Brain microvascular endothelial cell (primary cell): ENCODE results near the gene ZNF778.
"Not testable (repeated sequence)": the region's sequence is repeated elsewhere in the genome, so short reads cannot be mapped to it uniquely, and the experiment has no call there.

Experiments used
- DNase-seq: peaks from one replicate; pipeline ENCODE4 v3.0.0-alpha.2; 2020
- H3K27ac ChIP-seq: fragments of 250-450 bp; sonication (Bioruptor Pico); 2 replicates; pipeline ENCODE4 v1.5.1; 2020; ENCODE audit warnings: mild to moderate bottlenecking, moderate library complexity
- H3K27me3 ChIP-seq: fragments of 250-450 bp; sonication (Bioruptor Pico); replicated peaks from 2 replicates; pipeline ENCODE4 v1.5.1; 2020; ENCODE audit warnings: mild to moderate bottlenecking
- H3K36me3 ChIP-seq: fragments of 250-450 bp; sonication (Bioruptor Pico); replicated peaks from 2 replicates; pipeline ENCODE4 v1.5.1; 2020; ENCODE audit warnings: mild to moderate bottlenecking
- H3K4me3 ChIP-seq: 2 replicates; pipeline ENCODE4 v1.5.1; 2011; ENCODE audit warnings: low read depth, mild to moderate bottlenecking, control low read depth, low read length, moderate library complexity
- CTCF ChIP-seq: IDR thresholded peaks from 2 replicates; pipeline ENCODE4 v1.5.1; 2011; ENCODE audit warnings: low read depth, mild to moderate bottlenecking, moderate library complexity, low read length, control low read depth, inconsistent platforms; ENCODE audit errors: missing control alignments
- in situ Hi-C: cut with HindIII; loops from 2 replicates; pipeline ENCODE4 v1.10.0; 2017; ENCODE audit warnings: low sequenced_read_pairs, low pct_ligation_motif_present

The ZNF778 gene

GRCh38 chr16:89246903-89247733, 29.6 kb downstream of the ZNF778 start:
- Histone ChIP-seq H3K27ac (no peak overlapping the region), H3K4me3 (peak overlapping the region; percentile 48), H3K27me3 (no peaks in the 10 kb centered on the region), H3K36me3 (no peaks in the 10 kb centered on the region)
- DNase-seq: peak; percentile 55
- TF ChIP-seq CTCF: no peak
- in situ Hi-C loops: no loop called here

GRCh38 chr16:89247734-89248075, 30.2 kb downstream of the ZNF778 start:
- DNase-seq, in situ Hi-C loops, H3K27me3 ChIP-seq, H3K36me3 ChIP-seq, H3K27ac ChIP-seq: not testable (repeated sequence)
- peak overlapping the region; percentile 40 for H3K4me3 ChIP-seq

DNA sequence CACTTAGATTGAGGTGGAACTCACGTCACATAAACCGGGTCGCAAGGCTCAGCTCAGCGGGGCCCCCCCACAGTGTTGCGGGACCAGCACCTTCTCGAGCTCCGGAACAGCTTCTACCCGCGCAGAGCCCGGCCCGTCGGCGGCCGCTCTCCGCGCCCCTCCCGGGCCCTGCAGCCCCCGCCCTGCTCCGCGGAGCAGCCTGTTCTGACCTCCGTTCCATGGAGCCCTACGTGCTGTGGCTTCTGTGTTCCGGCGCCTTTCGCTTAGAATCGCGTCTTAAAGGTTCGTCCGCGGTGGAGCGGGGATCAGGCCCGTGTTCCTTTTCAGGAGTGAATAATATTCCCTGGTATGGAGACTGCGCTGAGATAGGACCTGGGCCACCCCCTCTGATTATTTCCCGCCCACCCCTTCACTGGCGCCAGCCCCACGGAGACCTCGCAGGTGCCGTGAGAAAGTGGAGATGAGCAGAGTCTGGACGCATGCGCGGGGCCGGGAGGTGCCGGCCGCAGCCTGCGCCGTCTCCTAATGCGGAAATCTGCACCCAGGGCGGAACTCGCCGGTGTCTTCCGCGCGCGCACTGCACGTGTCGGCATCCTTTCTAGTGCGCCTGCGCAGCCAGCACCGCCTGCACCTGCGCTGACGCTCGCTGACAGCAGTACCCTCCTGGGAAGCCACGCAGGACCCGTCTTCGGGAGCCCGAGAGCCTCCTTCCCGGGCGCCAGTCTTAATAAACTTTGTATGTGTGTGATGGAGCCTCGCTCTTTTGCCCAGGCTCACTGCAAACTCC, 30.9 kb downstream of the ZNF778 start:
- H3K27ac ChIP-seq: no peak overlapping the region
- in situ Hi-C loops: no loop called here

DNA sequence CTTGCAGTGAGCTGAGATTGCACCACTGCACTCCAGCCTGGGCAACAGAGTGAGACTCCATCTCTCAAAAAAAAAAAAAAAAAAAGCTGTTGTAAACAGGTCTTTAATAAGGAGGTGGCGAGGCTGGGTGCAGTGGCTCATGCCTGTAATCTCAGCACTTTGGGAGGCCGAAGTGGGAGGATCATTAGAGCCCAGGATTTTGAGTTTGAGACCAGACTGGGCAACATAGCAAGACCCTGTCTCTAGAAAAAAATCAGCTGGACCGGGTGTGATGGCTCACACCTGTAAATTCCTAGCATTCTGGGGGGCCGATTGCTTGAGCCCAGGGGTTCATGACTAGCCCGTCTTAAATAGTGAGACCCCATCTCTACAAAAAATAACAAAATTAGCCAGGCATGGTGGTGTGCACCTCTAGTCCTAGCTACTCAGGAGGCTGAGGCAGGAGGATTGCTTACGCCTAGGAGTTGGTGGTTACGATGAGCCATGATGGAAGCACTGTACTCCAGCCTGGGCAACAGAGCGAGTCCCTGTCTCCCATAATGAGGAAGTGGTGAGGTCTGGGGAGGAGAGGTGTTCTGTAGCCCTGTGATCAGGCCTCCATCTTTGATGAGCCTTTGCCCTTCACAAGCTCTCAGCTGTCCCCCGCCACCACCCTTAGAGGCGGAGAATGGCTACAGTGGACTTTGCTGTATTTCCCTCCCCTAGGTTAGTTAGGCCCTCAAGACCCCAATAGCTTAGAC, 36.2 kb downstream of the ZNF778 start:
- no peaks in the 10 kb centered on the region for H3K36me3 ChIP-seq
- no peak for DNase-seq
- H3K27me3 ChIP-seq: no peaks in the 10 kb centered on the region
- in situ Hi-C loops: no loop called here
- no peak for TF ChIP-seq CTCF
- no peak overlapping the region for H3K27ac ChIP-seq
- no peak overlapping the region for H3K4me3 ChIP-seq

More for the DNA sequence above, 30.9 kb downstream of the ZNF778 start:
- no peaks in the 10 kb centered on the region for H3K36me3 ChIP-seq
- no peaks in the 10 kb centered on the region for H3K27me3 ChIP-seq
- no peak overlapping the region for H3K4me3 ChIP-seq
- no peak for DNase-seq
- no peak for TF ChIP-seq CTCF

DNA sequence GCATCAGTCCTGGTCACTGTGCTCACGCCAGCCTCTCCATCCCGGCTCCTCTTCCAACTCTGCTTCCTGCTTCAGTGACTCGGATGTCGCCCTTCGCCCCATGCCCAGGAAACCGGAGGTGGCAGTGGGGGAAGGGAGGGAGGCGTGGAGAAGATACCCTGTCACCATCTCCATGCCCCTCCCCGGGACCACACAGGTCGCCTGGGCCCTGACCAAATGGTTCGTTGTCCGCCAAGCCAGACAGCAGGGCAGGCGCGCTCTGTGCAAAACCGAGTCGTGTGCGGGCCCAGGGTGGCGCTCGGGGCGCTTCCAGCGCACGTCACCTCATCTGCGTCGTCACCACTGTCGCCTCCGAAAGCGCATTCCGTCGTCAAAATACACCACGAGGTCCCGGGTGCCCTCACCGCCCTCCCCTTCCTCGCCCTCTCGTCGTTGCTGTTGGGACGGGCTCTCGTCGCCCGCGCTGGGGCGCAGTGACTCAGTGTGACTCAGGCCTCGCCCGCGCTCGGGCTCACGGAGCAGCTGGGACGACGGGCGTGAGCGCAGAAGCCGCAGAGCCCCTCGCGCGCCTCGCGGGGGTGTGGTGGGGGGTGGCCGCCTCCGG, 39.2 kb downstream of the ZNF778 start:
- in situ Hi-C loops: no loop called here
- no peaks in the 10 kb centered on the region for H3K36me3 ChIP-seq
- DNase-seq: peak; percentile 16
- TF ChIP-seq CTCF: no peak
- no peaks in the 10 kb centered on the region for H3K27me3 ChIP-seq
- no peak overlapping the region for H3K4me3 ChIP-seq
- no peak overlapping the region for H3K27ac ChIP-seq
